HepG2 (cell line): ENCODE data around the gene TMEM87A. TPM values are rescaled to one million over a fixed set of nuclear protein-coding genes. Genes with fewer than 3 reads are reported as not detected.

Source experiments
- ATAC-seq: fragments of 200-7000 bp; cut with Tn5 transposase; 3 replicates; pipeline ENCODE4 v1.9.1; 2020; ENCODE audit warnings: mild to moderate bottlenecking, moderate library complexity
- BruUV-seq: library from RNA; stranded (reverse); fragments of 400-500 nt; replicated peaks from 2 replicates; lab custom pipeline; 2021; lab: Mats Ljungman, UMichigan
- CTCF ChIA-PET: fragments of 300-600 bp; formaldehyde crosslinking; extraction: SDS; loops from one replicate; lab custom pipeline; 2021; ENCODE audit warnings: low total read pairs, inconsistent platforms, low intra/inter-chr PET ratio; lab: Yijun Ruan, JAX
- POLR2A ChIA-PET: fragments of 350-600 bp; sonication (Branson Sonifier 250); formaldehyde crosslinking; loops from one replicate; lab custom pipeline; 2020; ENCODE audit warnings: antibody characterized with exemption, inconsistent platforms; lab: Yijun Ruan, JAX
- DNase-seq: peaks from one replicate; pipeline ENCODE4 v3.0.0-alpha.2; 2015; ENCODE audit warnings: low spot score
- FAIRE-seq: peaks from 3 replicates; lab custom pipeline; 2011; peaks lifted over from hg19 to GRCh38; lab: Jason Lieb, UNC
- H2AFZ ChIP-seq: one replicate; pipeline ENCODE4 v1.6.1; 2011; ENCODE audit warnings: low read length, inconsistent platforms
- H3K27ac ChIP-seq: fragments of 300-600 bp; 3 replicates; pipeline ENCODE4 v1.8.0; 2011; ENCODE audit warnings: mixed run types, mild to moderate bottlenecking, mixed read lengths, low read length, inconsistent platforms; ENCODE audit not compliant: insufficient read depth; ENCODE audit errors: extremely low read length
- H3K27me3 ChIP-seq, 2 experiments: fragments of 200-600 bp in 1 of 2; 2 replicates in 1 of 2; 3 replicates in 1 of 2; pipeline versions ENCODE4 v1.6.0 to v1.8.0; 2011; ENCODE audit warnings: low read length in 2 of 2, mild to moderate bottlenecking in 2 of 2, moderate library complexity in 2 of 2, inconsistent platforms in 1 of 2; ENCODE audit not compliant: insufficient read depth in 2 of 2, control insufficient read depth in 1 of 2
- H3K36me3 ChIP-seq, 2 experiments: fragments of 200-600 bp in 1 of 2; replicated peaks in 1 of 2; 2 replicates in 1 of 2; 3 replicates in 1 of 2; pipeline versions ENCODE4 v1.5.1 to v1.8.0; 2011; ENCODE audit warnings: low read length in 2 of 2, inconsistent platforms in 1 of 2; ENCODE audit not compliant: insufficient read depth in 2 of 2, control insufficient read depth in 1 of 2
- H3K4me1 ChIP-seq: 2 replicates; pipeline ENCODE4 v1.5.1; 2012; ENCODE audit warnings: low read length, inconsistent platforms; ENCODE audit not compliant: insufficient read depth
- H3K4me2 ChIP-seq: 2 replicates; pipeline ENCODE4 v1.6.0; 2011; ENCODE audit warnings: low read depth, low read length, inconsistent platforms
- H3K4me3 ChIP-seq, 3 experiments: fragments of 200-600 bp in 1 of 3; sonication (generic), shearing (Covaris generic) in 1 of 3; replicated peaks in 1 of 3; 2 replicates each; pipeline ENCODE4 v1.5.1; 2011 to 2016; ENCODE audit warnings: low read length in 3 of 3, inconsistent platforms in 2 of 3, low read depth in 2 of 3, mild to moderate bottlenecking in 2 of 3, control low read depth in 1 of 3, mixed read lengths in 1 of 3; ENCODE audit not compliant: insufficient read depth in 1 of 3
- H3K79me2 ChIP-seq: one replicate; pipeline ENCODE4 v1.6.1; 2011; ENCODE audit warnings: low read length, inconsistent platforms; ENCODE audit not compliant: insufficient read depth
- H3K9ac ChIP-seq: 2 replicates; pipeline ENCODE4 v1.6.0; 2011; ENCODE audit warnings: mild to moderate bottlenecking, low read depth, low read length, inconsistent platforms; ENCODE audit not compliant: insufficient read depth
- H3K9me3 ChIP-seq: 2 replicates; pipeline ENCODE4 v1.5.1; 2012; ENCODE audit warnings: mild to moderate bottlenecking, low read length
- H4K20me1 ChIP-seq: 2 replicates; pipeline ENCODE4 v1.6.0; 2011; ENCODE audit warnings: inconsistent platforms, mild to moderate bottlenecking, low read length, moderate library complexity; ENCODE audit not compliant: insufficient read depth
- CAMTA2 ChIP-seq: sonication (generic); formaldehyde crosslinking; IDR thresholded peaks from 2 replicates; pipeline ENCODE4 v1.4.0; 2020; ENCODE audit warnings: mild to moderate bottlenecking, missing genetic modification reagents, borderline replicate concordance
- ERF ChIP-seq: IDR thresholded peaks from 2 replicates; pipeline ENCODE4 v1.6.1; 2018; ENCODE audit warnings: missing biosample characterization, missing genetic modification reagents
- HMGA1 ChIP-seq: sonication (generic); formaldehyde crosslinking; conservative IDR thresholded peaks from 2 replicates; pipeline ENCODE4 v1.4.0; 2020; ENCODE audit warnings: missing genetic modification reagents
- HNRNPK ChIP-seq: fragments of 200-400 bp; formaldehyde crosslinking; IDR thresholded peaks from 2 replicates; pipeline ENCODE4 v1.6.1; 2018; ENCODE audit warnings: low read length, low read depth, moderate library complexity, mild to moderate bottlenecking; ENCODE audit not compliant: poor library complexity, severe bottlenecking
- RFX5 ChIP-seq: IDR thresholded peaks from 2 replicates; pipeline ENCODE4 v1.6.1; 2011; ENCODE audit warnings: low read depth, low read length, improper control_type of control experiment
- SRSF9 ChIP-seq: fragments of 200-400 bp; formaldehyde crosslinking; IDR thresholded peaks from 2 replicates; pipeline ENCODE4 v1.6.1; 2018; ENCODE audit warnings: borderline replicate concordance, mild to moderate bottlenecking, low read depth, low read length; ENCODE audit not compliant: insufficient read depth, poor library complexity, severe bottlenecking
- STAT5B ChIP-seq: sonication (generic); formaldehyde crosslinking; IDR thresholded peaks from 2 replicates; pipeline ENCODE4 v1.4.0; 2020; ENCODE audit warnings: missing genetic modification reagents
- TCF12 ChIP-seq, 2 experiments: fragments of 450-650 bp in 1 of 2; sonication (generic) in 1 of 2; formaldehyde crosslinking in 1 of 2; IDR thresholded peaks; 2 replicates each; pipeline versions ENCODE4 v1.6.1 to v1.8.0; 2017 to 2022; ENCODE audit warnings: antibody characterized with exemption in 1 of 2, mild to moderate bottlenecking in 1 of 2, missing genetic modification reagents in 1 of 2, moderate library complexity in 1 of 2
- ZNF468 ChIP-seq: sonication (generic); formaldehyde crosslinking; IDR thresholded peaks from 2 replicates; pipeline ENCODE4 v1.8.0; 2022; ENCODE audit warnings: mild to moderate bottlenecking, moderate library complexity, missing genetic modification reagents
- ZNF530 ChIP-seq: sonication (generic); formaldehyde crosslinking; IDR thresholded peaks from 2 replicates; pipeline ENCODE4 v1.5.0; 2020; ENCODE audit warnings: low read depth, mild to moderate bottlenecking, missing genetic modification reagents
- ZNF563 ChIP-seq: sonication (generic); formaldehyde crosslinking; IDR thresholded peaks from 2 replicates; pipeline ENCODE4 v1.8.0; 2022; ENCODE audit warnings: mild to moderate bottlenecking, moderate library complexity, missing genetic modification reagents
- ZNF644 ChIP-seq: IDR thresholded peaks from 2 replicates; pipeline ENCODE4 v1.6.1; 2016; ENCODE audit warnings: low read depth
- ZNF761 ChIP-seq: sonication (generic); formaldehyde crosslinking; conservative IDR thresholded peaks from 2 replicates; pipeline ENCODE4 v1.4.0; 2020; ENCODE audit warnings: mild to moderate bottlenecking, missing genetic modification reagents
- ZNF773 ChIP-seq: sonication (generic); formaldehyde crosslinking; IDR thresholded peaks from 2 replicates; pipeline ENCODE4 v1.4.0; 2020; ENCODE audit warnings: missing genetic modification reagents, borderline replicate concordance
- ZNF781 ChIP-seq: sonication (generic); formaldehyde crosslinking; IDR thresholded peaks from 2 replicates; pipeline ENCODE4 v1.5.1; 2020; ENCODE audit warnings: borderline replicate concordance, mild to moderate bottlenecking, missing genetic modification reagents; ENCODE audit errors: not compliant biosample characterization
- whole genome bisulfite sequencing: methylation state at CpG from one replicate; pipeline ENCODE4 v1.1.6; 2017; ENCODE audit warnings: low lambda C conversion rate; 5-methylcytosine and 5-hydroxymethylcytosine counted together
- in situ Hi-C: cut with HindIII; loops from 2 replicates; pipeline ENCODE4 v1.10.0; 2017; ENCODE audit warnings: low pct_unique_long_range_greater_than_20kb; ENCODE audit not compliant: extremely low pct_ligation_motif_present
- intact Hi-C: fragments of 100-400 bp; cut with micrococcal nuclease; formaldehyde crosslinking; loops from one replicate; pipeline ENCODE4 v1.10.0; 2022; ENCODE audit not compliant: unreplicated experiment
- polyA plus RNA-seq, 8 experiments: library from polyadenylated mRNA; depleted of rRNA in 3 of 8; stranded (reverse) in 7 of 8; unstranded in 1 of 8; fragments of >200 nt; fragmentation: Illumina TruSeq in 4 of 8; extraction: Trizol in 4 of 8; gene quantifications; 2 replicates each; pipeline versions ENCODE4 v1.2.1 to v1.2.3, GENCODE V29; 2011 to 2016; ENCODE audit warnings: low read depth in 4 of 8, missing spikeins in 1 of 8, mixed read lengths in 1 of 8; ENCODE audit not compliant: insufficient read depth in 1 of 8
- total RNA-seq, 5 experiments: library from RNA; depleted of rRNA; stranded (reverse); fragments of >200 nt; fragmentation: Illumina TruSeq; extraction: Trizol; gene quantifications; 2 replicates each; pipeline ENCODE4 v1.2.3, GENCODE V29; 2016; ENCODE audit warnings: low read depth in 1 of 5
- TF ChIP-seq, protein P1 (sequence below): sonication (generic); formaldehyde crosslinking; IDR thresholded peaks from 2 replicates; pipeline ENCODE4 v1.4.0; 2020; ENCODE audit warnings: mild to moderate bottlenecking, low read depth, missing genetic modification reagents
- TF ChIP-seq, protein P2 (sequence below): sonication (generic); formaldehyde crosslinking; IDR thresholded peaks from 2 replicates; pipeline ENCODE4 v1.5.0; 2020; ENCODE audit warnings: mild to moderate bottlenecking, missing genetic modification reagents, borderline replicate concordance
- TF ChIP-seq, protein P3 (sequence below): IDR thresholded peaks from 2 replicates; pipeline ENCODE4 v1.6.1; 2016; ENCODE audit warnings: mild to moderate bottlenecking, missing biosample characterization, missing genetic modification reagents

Gene TMEM87A
- total and polyA plus RNA-seq, 2 of the 13 experiments (the other 11 are each of a cell fraction or from before 2014, with no cell fraction given), result 20.2 to 42.8 TPM

DNA sequence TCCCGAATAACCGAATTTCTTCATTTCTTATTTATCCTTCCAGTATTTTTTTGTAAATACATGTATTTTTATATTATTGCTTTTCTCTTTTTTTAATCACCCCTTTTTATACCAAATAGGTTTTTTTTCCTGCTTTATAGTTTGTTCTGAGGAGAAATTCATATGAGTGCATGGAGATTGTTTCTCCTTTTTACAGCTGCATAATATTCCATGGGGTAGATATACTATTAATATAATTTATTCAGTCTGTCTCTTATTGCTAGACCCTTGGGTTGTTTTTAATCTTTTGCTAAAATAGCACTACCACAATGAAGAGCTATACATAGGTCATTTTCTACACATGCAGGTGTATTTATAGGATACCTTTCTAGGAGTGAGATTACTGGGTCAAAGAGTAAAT is 3.5 kb upstream of the TMEM87A start:
- Histone ChIP-seq H3K27me3 (no peaks in the 10 kb centered on the region; a peak in 1 of 5 replicates), H3K4me2 (no peak overlapping the region), H3K27ac (no peak overlapping the region), H3K36me3 (peaks cover 4 to 14% of the 10 kb centered on the region in 2 experiments; a peak in 2 of 5 replicates), H4K20me1 (0 out of 2 replicates have a peak, but pooled peaks cover 8% of the 10 kb centered on the region), H3K9me3 (no peaks in the 10 kb centered on the region), H2AFZ (no peak overlapping the region), H3K79me2 (peaks cover 30% of the 10 kb centered on the region), H3K9ac (no peak overlapping the region), H3K4me1 (peaks cover 14% of the 10 kb centered on the region), H3K4me3 (no peak overlapping the region)
- ATAC-seq, result no peak
- ChIA-PET CTCF (no interaction called here), POLR2A (no interaction called here)
- no peak for TF ChIP-seq ZNF644 (CRISPR knock-in tag)
- no peak for TF ChIP-seq ZNF563 (CRISPR knock-in tag)
- TF ChIP-seq, protein P1, sequence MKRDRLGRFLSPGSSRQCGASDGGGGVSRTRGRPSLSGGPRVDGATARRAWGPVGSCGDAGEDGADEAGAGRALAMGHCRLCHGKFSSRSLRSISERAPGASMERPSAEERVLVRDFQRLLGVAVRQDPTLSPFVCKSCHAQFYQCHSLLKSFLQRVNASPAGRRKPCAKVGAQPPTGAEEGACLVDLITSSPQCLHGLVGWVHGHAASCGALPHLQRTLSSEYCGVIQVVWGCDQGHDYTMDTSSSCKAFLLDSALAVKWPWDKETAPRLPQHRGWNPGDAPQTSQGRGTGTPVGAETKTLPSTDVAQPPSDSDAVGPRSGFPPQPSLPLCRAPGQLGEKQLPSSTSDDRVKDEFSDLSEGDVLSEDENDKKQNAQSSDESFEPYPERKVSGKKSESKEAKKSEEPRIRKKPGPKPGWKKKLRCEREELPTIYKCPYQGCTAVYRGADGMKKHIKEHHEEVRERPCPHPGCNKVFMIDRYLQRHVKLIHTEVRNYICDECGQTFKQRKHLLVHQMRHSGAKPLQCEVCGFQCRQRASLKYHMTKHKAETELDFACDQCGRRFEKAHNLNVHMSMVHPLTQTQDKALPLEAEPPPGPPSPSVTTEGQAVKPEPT (CRISPR knock-in tag), result no peak
- TF ChIP-seq, protein P2, sequence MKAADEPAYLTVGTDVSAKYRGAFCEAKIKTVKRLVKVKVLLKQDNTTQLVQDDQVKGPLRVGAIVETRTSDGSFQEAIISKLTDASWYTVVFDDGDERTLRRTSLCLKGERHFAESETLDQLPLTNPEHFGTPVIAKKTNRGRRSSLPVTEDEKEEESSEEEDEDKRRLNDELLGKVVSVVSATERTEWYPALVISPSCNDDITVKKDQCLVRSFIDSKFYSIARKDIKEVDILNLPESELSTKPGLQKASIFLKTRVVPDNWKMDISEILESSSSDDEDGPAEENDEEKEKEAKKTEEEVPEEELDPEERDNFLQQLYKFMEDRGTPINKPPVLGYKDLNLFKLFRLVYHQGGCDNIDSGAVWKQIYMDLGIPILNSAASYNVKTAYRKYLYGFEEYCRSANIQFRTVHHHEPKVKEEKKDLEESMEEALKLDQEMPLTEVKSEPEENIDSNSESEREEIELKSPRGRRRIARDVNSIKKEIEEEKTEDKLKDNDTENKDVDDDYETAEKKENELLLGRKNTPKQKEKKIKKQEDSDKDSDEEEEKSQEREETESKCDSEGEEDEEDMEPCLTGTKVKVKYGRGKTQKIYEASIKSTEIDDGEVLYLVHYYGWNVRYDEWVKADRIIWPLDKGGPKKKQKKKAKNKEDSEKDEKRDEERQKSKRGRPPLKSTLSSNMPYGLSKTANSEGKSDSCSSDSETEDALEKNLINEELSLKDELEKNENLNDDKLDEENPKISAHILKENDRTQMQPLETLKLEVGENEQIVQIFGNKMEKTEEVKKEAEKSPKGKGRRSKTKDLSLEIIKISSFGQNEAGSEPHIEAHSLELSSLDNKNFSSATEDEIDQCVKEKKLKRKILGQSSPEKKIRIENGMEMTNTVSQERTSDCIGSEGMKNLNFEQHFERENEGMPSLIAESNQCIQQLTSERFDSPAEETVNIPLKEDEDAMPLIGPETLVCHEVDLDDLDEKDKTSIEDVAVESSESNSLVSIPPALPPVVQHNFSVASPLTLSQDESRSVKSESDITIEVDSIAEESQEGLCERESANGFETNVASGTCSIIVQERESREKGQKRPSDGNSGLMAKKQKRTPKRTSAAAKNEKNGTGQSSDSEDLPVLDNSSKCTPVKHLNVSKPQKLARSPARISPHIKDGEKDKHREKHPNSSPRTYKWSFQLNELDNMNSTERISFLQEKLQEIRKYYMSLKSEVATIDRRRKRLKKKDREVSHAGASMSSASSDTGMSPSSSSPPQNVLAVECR (CRISPR knock-in tag), result no peak
- TF ChIP-seq ZNF761 (CRISPR knock-in tag), result no peak
- TF ChIP-seq ZNF781 (CRISPR knock-in tag), result no peak
- no peak for TF ChIP-seq ZNF530 (CRISPR knock-in tag)
- TF ChIP-seq STAT5B (CRISPR knock-in tag), result no peak
- no peak for TF ChIP-seq CAMTA2 (CRISPR knock-in tag)
- no peak for TF ChIP-seq TCF12 (IDR thresholded peaks at IDR 0.05)
- no peak for TF ChIP-seq TCF12 (CRISPR knock-in tag; IDR thresholded peaks at IDR 0.05)
- TF ChIP-seq, protein P3, sequence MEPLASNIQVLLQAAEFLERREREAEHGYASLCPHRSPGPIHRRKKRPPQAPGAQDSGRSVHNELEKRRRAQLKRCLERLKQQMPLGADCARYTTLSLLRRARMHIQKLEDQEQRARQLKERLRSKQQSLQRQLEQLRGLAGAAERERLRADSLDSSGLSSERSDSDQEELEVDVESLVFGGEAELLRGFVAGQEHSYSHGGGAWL (CRISPR knock-in tag), result no peak
- TF ChIP-seq HNRNPK, result no peak
- TF ChIP-seq ZNF468 (CRISPR knock-in tag), result no peak
- no peak for TF ChIP-seq HMGA1 (CRISPR knock-in tag)
- no peak for TF ChIP-seq ERF
- TF ChIP-seq SRSF9, result no peak
- no peak for TF ChIP-seq ZNF773 (CRISPR knock-in tag)
- TF ChIP-seq RFX5, result no peak
- FAIRE-seq, result no peak
- no peak for DNase-seq
- in situ Hi-C loops (no loop called here), intact Hi-C loops (no loop called here)
- BruUV-seq, result no TSS peak
- WGBS, result 97% methylated on average over 2 of the region's 2 CpGs
